Measurements from ENCODE around the gene SIGLEC6.

DNA sequence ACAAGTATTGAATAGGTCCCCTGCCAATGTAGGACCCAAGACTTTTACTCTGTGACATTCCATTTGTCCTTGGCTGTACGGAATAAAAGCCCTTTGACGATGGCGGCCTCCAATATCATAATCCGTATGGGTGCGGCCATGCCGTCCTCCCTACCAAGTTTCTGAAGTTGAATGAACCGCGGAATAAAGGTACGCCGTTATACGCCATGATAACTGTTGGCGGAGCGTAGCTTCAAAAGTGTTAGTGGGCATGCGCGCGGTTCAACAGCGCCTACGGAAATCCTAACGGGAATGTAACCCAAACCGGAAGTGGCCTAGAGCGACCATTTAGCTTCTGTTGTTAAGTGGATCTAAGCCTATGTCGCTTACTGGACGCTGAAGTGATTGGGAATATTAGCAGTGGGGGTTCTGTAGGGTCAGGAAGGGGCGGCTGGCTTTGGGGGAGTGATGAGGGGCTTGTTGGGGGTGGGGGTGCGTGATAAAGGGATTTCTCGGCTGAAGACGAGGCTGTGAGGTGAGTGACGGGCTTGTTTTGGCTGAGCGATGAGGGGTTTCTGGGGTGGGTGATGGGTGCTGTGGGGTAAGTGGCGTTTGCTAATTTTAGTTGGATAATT, 39.6 kb upstream of the SIGLEC6 start, which contains the start of gene ZNF175:
- TF ChIP-seq POLR2AphosphoS5 (IDR thresholded peaks at IDR 0.05; ENCODE audit: low read depth, low read length) = 0 out of 2 replicates have a peak, but pooled peaks have one; percentile 26
- TF ChIP-seq POLR2A (IDR thresholded peaks at IDR 0.05; ENCODE audit: low read depth, low read length) = no peak
- no peak for TF ChIP-seq TAF1 (IDR thresholded peaks at IDR 0.05; ENCODE audit: low read depth, low read length)
- TF ChIP-seq PAX5 (IDR thresholded peaks at IDR 0.05; ENCODE audit: insufficient read depth, low read length, severe bottlenecking) = no peak
- TF ChIP-seq SPI1 (IDR thresholded peaks at IDR 0.05; ENCODE audit: low read depth, low read length) = peak; percentile 40; the same call in 1 of the 2 replicates
